ENCODE data around the gene NKAIN2.

The NKAIN2 gene

GRCh38 chr6:123803504-123804013, at the start of gene NKAIN2:
Gene NKAIN2, plus strand, starts transcription at chr6:123803865.
- DNase-seq (ENCODE audit: low read depth in 2 of 2, low spot score in 1 of 2), result no peak

GRCh38 chr6:123759472-123759871, 44.2 kb upstream of the NKAIN2 start:
- DNase-seq (ENCODE audit: low read depth in 2 of 2, low spot score in 1 of 2), result no peak

- no peak for DNase-seq (ENCODE audit: low read depth in 2 of 2, low spot score in 1 of 2)
These were observed 39.8 kb upstream of the NKAIN2 start for GRCh38 chr6:123763904-123764303.

- no peak for DNase-seq (ENCODE audit: low read depth in 2 of 2, low spot score in 1 of 2)
These were observed 38.9 kb upstream of the NKAIN2 start for GRCh38 chr6:123764722-123765121.

GRCh38 chr6:123768921-123769320, 34.7 kb upstream of the NKAIN2 start:
- DNase-seq (ENCODE audit: low read depth in 2 of 2, low spot score in 1 of 2), result no peak

- no peak for DNase-seq (ENCODE audit: low read depth in 2 of 2, low spot score in 1 of 2)
These were observed 34.2 kb upstream of the NKAIN2 start for GRCh38 chr6:123769431-123769830.

GRCh38 chr6:123770247-123770949, 33.3 kb upstream of the NKAIN2 start:
- no peak for DNase-seq (ENCODE audit: low read depth in 2 of 2, low spot score in 1 of 2)

- DNase-seq (ENCODE audit: low read depth in 2 of 2, low spot score in 1 of 2), result no peak
These were observed 32.5 kb upstream of the NKAIN2 start for GRCh38 chr6:123771126-123771525.

- no peak for DNase-seq (ENCODE audit: low read depth in 2 of 2, low spot score in 1 of 2)
These were observed 26.1 kb upstream of the NKAIN2 start for GRCh38 chr6:123777563-123777962.

- no peak for DNase-seq (ENCODE audit: low read depth in 2 of 2, low spot score in 1 of 2)
These were observed 23.6 kb upstream of the NKAIN2 start for GRCh38 chr6:123780021-123780420.

- DNase-seq (ENCODE audit: low read depth in 2 of 2, low spot score in 1 of 2), result no peak
These were observed 19.3 kb upstream of the NKAIN2 start for GRCh38 chr6:123784330-123784729.

- no peak for DNase-seq (ENCODE audit: low read depth in 2 of 2, low spot score in 1 of 2)
These were observed 18.6 kb upstream of the NKAIN2 start for GRCh38 chr6:123785039-123785438.

GRCh38 chr6:123788319-123788718, 15.3 kb upstream of the NKAIN2 start:
- DNase-seq (ENCODE audit: low read depth in 2 of 2, low spot score in 1 of 2), result no peak

GRCh38 chr6:123794190-123794589, 9.5 kb upstream of the NKAIN2 start:
- DNase-seq (ENCODE audit: low read depth in 2 of 2, low spot score in 1 of 2), result no peak

- no peak for DNase-seq (ENCODE audit: low read depth in 2 of 2, low spot score in 1 of 2)
These were observed 8.9 kb upstream of the NKAIN2 start for GRCh38 chr6:123794799-123795198.

GRCh38 chr6:123801067-123801466, 2.6 kb upstream of the NKAIN2 start:
- DNase-seq (ENCODE audit: low read depth in 2 of 2, low spot score in 1 of 2), result no peak

GRCh38 chr6:123802351-123802696, 1.3 kb upstream of the NKAIN2 start:
- DNase-seq (ENCODE audit: low read depth in 2 of 2, low spot score in 1 of 2), result no peak

- DNase-seq (ENCODE audit: low read depth in 2 of 2, low spot score in 1 of 2), result no peak
These were observed 765 bp upstream of the NKAIN2 start for GRCh38 chr6:123802697-123803503.

GRCh38 chr6:123804014-123804786, 535 bp downstream of the NKAIN2 start:
- DNase-seq (ENCODE audit: low read depth in 2 of 2, low spot score in 1 of 2), result no peak

- DNase-seq (ENCODE audit: low read depth in 2 of 2, low spot score in 1 of 2), result no peak
These were observed 1.3 kb downstream of the NKAIN2 start for GRCh38 chr6:123804787-123805540.

- no peak for DNase-seq (ENCODE audit: low read depth in 2 of 2, low spot score in 1 of 2)
These were observed 2.3 kb downstream of the NKAIN2 start for GRCh38 chr6:123805921-123806320.
